KMS-11 (cell line): ENCODE results near the gene ME2.
"Not testable (repeated sequence)": the region's sequence is repeated elsewhere in the genome, so short reads cannot be mapped to it uniquely, and the experiment has no call there.

Experiments used
- H2AFZ ChIP-seq: fragments of 200-600 bp; sonication (generic); 2 replicates; pipeline ENCODE4 v1.6.1; 2016; ENCODE audit warnings: antibody characterized with exemption, mixed run types, low read depth
- H3K27ac ChIP-seq: fragments of 200-600 bp; sonication (generic); 2 replicates; pipeline ENCODE4 v1.6.1; 2016; ENCODE audit warnings: mild to moderate bottlenecking, mixed run types
- H3K27me3 ChIP-seq: fragments of 200-600 bp; sonication (generic); 2 replicates; pipeline ENCODE4 v1.6.1; 2017; ENCODE audit warnings: mild to moderate bottlenecking, low read depth, mixed run types, moderate library complexity; ENCODE audit not compliant: insufficient read depth
- H3K36me3 ChIP-seq: fragments of 200-600 bp; sonication (generic); 2 replicates; pipeline ENCODE4 v1.6.1; 2017; ENCODE audit warnings: mild to moderate bottlenecking, mixed run types; ENCODE audit not compliant: insufficient read depth
- H3K4me1 ChIP-seq: fragments of 200-600 bp; sonication (generic); 2 replicates; pipeline ENCODE4 v1.6.1; 2016; ENCODE audit warnings: mild to moderate bottlenecking, low read depth, mixed run types; ENCODE audit not compliant: poor library complexity, severe bottlenecking
- H3K4me2 ChIP-seq: fragments of 200-600 bp; sonication (generic); 2 replicates; pipeline ENCODE4 v1.7.0; 2016; ENCODE audit warnings: mild to moderate bottlenecking, mixed run types
- H3K4me3 ChIP-seq: fragments of 200-600 bp; sonication (generic); IDR thresholded peaks from 2 replicates; pipeline ENCODE4 v1.6.1; 2017; ENCODE audit warnings: low read depth, low read length, mixed read lengths; ENCODE audit not compliant: insufficient read depth
- H3K79me2 ChIP-seq: fragments of 200-600 bp; sonication (generic); 2 replicates; pipeline ENCODE4 v1.6.1; 2016; ENCODE audit warnings: low read depth, mixed run types; ENCODE audit not compliant: insufficient read depth
- H3K9ac ChIP-seq: fragments of 200-600 bp; sonication (generic); 2 replicates; pipeline ENCODE4 v1.6.1; 2016; ENCODE audit warnings: mild to moderate bottlenecking, mixed run types
- H4K20me1 ChIP-seq: fragments of 200-600 bp; sonication (generic); 2 replicates; pipeline ENCODE4 v1.6.1; 2016; ENCODE audit warnings: mild to moderate bottlenecking, mixed run types; ENCODE audit not compliant: insufficient read depth
- TF ChIP-seq, protein P1 (sequence below): fragments of 200-600 bp; sonication (generic); conservative IDR thresholded peaks from 2 replicates; pipeline ENCODE4 v1.6.1; 2017; ENCODE audit warnings: low read depth, mild to moderate bottlenecking, antibody characterized with exemption, low read length, moderate library complexity, mixed read lengths

ME2 gene

GRCh38 chr18:50878345-50879301 lies at the start of gene ME2:
Gene ME2, plus strand, starts transcription at chr18:50879118. Its CDS starts 16,703 bp downstream, at chr18:50895821.
- Histone ChIP-seq H3K4me2 (peak within 1 kb of the TSS; percentile 75), H3K9ac (peak within 1 kb of the TSS; percentile 81), H3K79me2 (peaks cover 43% of the 10 kb centered on the region), H3K36me3 (no peaks in the 10 kb centered on the region), H3K4me1 (peaks cover 41% of the 10 kb centered on the region), H3K4me3 (peak within 1 kb of the TSS; percentile 50), H2AFZ (peak within 1 kb of the TSS; percentile 70), H3K27me3 (no peaks in the 10 kb centered on the region), H3K27ac (peak within 1 kb of the TSS; percentile 75), H4K20me1 (peaks cover 18% of the 10 kb centered on the region)
- TF ChIP-seq, protein P1, sequence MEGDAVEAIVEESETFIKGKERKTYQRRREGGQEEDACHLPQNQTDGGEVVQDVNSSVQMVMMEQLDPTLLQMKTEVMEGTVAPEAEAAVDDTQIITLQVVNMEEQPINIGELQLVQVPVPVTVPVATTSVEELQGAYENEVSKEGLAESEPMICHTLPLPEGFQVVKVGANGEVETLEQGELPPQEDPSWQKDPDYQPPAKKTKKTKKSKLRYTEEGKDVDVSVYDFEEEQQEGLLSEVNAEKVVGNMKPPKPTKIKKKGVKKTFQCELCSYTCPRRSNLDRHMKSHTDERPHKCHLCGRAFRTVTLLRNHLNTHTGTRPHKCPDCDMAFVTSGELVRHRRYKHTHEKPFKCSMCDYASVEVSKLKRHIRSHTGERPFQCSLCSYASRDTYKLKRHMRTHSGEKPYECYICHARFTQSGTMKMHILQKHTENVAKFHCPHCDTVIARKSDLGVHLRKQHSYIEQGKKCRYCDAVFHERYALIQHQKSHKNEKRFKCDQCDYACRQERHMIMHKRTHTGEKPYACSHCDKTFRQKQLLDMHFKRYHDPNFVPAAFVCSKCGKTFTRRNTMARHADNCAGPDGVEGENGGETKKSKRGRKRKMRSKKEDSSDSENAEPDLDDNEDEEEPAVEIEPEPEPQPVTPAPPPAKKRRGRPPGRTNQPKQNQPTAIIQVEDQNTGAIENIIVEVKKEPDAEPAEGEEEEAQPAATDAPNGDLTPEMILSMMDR: no peak

DNA sequence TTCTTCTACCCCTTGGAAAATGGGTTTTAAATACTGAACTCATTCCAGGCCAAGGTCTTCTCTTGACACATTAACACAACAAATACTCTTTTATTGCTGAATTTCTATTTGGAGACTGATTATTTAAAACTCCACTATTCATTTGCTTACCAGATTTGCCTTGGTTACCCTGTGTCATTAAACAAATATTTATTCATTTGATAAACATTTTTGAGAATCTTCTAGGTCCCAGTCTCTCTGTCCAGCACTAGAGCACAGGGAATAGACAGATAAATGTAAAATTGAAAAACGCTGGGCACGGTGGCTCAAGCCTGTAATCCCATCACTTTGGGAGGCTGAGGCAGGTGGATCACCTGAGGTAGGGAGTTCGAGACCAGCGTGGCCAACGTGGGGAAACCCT lies 49.3 kb upstream of the ME2 start:
- Histone ChIP-seq H3K4me1 (no peaks in the 10 kb centered on the region), H3K4me3 (no peak overlapping the region), H3K36me3 (no peaks in the 10 kb centered on the region), H3K9ac (no peak overlapping the region), H3K27ac (no peak overlapping the region), H3K79me2 (no peaks in the 10 kb centered on the region), H2AFZ (no peak overlapping the region), H4K20me1 (no peaks in the 10 kb centered on the region), H3K27me3 (no peaks in the 10 kb centered on the region), H3K4me2 (no peak overlapping the region)
- TF ChIP-seq, protein P1: no peak

DNA sequence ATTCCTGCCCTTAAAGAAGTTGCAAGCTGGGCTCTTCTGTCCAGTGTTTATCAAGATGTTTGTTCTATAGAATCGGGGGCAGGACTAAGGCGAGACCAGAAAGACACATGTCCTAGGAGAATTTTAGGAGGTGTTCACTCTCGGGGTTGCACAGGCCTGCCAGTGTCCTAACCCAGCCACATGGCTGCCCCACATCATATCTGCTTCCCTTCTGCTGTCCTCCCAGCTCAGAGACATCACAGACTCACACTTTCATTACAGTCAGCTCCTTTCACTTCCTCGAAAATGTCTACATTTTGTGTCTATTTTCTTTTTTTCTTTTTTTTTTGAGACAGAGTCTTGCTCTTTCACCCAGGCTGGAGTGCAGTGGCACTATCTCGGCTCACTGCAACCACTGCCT lies 48.4 kb upstream of the ME2 start:
- Histone ChIP-seq H3K4me2 (no peak overlapping the region), H3K9ac (no peak overlapping the region), H3K36me3 (no peaks in the 10 kb centered on the region)

GRCh38 chr18:50832754-50833153 lies 46.2 kb upstream of the ME2 start:
- Histone ChIP-seq H3K4me2 (no peak overlapping the region), H3K27ac (no peak overlapping the region), H2AFZ (no peak overlapping the region), H4K20me1 (no peaks in the 10 kb centered on the region), H3K36me3 (no peaks in the 10 kb centered on the region), H3K4me1 (no peaks in the 10 kb centered on the region), H3K27me3 (no peaks in the 10 kb centered on the region), H3K9ac (no peak overlapping the region), H3K79me2 (no peaks in the 10 kb centered on the region), H3K4me3 (no peak overlapping the region)
- TF ChIP-seq, protein P1: no peak

More for the DNA sequence above, 48.4 kb upstream of the ME2 start:
- Histone ChIP-seq H3K27ac (no peak overlapping the region), H3K79me2 (no peaks in the 10 kb centered on the region), H2AFZ (no peak overlapping the region), H3K27me3 (no peaks in the 10 kb centered on the region), H3K4me3 (no peak overlapping the region), H3K4me1 (no peaks in the 10 kb centered on the region), H4K20me1 (no peaks in the 10 kb centered on the region)
- TF ChIP-seq, protein P1: no peak

DNA sequence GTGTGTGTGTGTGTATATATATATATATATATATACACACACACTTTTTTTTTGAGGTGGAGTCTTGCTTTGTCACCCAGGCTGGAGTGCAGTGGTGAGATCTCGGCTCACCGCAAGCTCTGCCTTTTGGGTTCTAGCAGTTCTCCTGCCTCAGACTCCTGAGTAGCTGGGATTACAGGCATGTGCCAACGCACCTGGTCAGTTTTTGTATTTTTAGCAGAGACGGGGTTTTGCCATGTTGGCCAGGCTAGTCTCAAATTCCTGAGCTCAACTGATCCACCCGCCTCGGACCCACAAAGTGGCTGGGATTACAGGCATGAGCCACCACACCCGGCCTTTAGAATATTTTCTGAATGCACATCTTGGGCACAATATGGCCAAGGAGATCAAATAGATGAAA lies 45.4 kb upstream of the ME2 start:
- not testable (repeated sequence) for H2AFZ ChIP-seq, H3K9ac ChIP-seq, H3K79me2 ChIP-seq, H3K4me3 ChIP-seq, H3K36me3 ChIP-seq, H3K27ac ChIP-seq, H3K4me1 ChIP-seq, H4K20me1 ChIP-seq, H3K4me2 ChIP-seq, H3K27me3 ChIP-seq
